NCI-H345 treated with DMSO at 0.1 percent for 48 hours (cell line): ENCODE results near the gene SIT1.

Experiments used
- DNase-seq: peaks from one replicate; lab custom pipeline; 2025; ENCODE audit not compliant: unreplicated experiment; lab: John Stamatoyannopoulos, UW

The SIT1 gene

DNA sequence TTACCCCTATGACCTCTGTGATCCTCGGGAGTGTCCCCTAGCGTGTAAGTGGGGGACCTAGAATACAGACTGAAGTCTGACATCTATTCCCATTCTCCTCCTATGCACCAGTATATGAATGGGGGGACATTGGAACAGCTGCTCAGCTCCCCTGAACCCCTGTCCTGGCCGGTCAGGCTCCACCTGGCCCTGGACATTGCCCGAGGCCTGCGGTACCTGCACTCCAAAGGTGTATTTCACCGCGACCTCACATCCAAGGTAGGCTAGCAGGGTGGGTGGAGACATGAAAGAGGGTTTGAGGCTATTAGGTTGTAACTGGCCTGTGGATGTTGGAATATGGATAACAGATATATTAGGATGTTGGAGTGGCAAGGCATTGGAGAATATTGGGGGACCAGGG lies 44.0 kb downstream of the SIT1 start:
- DNase-seq = no peak

DNA sequence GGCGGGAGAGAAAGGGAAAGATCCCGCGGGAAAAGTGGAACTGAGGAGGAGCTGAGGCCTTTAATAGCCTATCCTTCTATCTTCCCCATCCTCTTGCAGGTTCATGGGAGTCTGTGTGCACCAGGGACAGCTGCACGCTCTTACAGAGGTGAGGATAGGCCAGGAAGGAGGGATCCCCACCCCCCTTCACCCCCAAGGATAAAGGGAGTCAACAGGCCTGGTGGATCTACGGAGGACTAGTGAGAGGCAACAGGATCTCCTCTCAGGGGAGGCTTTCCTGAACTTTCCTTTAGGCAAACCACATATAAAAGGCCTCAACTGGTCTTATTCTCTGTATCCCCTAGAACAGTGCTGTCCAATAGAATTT lies 44.6 kb downstream of the SIT1 start:
- DNase-seq = no peak

DNA sequence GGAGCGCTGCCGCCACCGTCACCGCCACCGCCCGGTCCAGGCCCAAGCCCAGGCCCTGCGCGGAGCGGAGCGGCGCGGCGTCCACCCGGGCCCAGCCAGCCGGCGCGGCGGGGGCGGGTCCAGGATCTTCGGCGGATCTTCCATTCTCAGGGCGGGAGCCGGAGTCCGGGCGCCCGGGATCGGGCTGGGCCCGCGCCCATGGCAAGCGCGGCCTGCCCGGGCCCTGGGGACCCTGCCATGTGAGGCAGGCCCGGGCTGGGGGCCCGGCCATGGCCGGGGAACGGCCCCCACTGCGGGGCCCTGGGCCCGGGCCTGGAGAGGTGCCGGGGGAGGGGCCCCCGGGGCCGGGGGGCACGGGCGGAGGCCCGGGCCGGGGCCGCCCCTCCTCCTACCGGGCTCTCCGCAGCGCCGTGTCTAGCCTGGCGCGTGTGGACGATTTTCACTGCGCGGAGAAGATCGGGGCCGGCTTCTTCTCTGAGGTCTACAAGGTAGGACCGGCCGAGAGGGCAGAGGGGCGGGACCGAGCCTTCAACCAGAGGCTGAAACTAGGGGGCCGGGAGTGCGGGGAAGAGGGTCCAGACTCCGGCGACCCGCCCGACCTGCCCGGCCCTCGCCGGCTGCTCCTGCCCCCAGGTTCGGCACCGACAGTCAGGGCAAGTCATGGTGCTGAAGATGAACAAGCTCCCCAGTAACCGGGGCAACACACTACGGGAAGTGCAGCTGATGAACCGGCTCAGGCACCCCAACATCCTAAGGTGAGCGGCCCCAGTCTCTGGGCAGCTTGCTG lies 45.2 kb downstream of the SIT1 start:
- no peak for DNase-seq

DNA sequence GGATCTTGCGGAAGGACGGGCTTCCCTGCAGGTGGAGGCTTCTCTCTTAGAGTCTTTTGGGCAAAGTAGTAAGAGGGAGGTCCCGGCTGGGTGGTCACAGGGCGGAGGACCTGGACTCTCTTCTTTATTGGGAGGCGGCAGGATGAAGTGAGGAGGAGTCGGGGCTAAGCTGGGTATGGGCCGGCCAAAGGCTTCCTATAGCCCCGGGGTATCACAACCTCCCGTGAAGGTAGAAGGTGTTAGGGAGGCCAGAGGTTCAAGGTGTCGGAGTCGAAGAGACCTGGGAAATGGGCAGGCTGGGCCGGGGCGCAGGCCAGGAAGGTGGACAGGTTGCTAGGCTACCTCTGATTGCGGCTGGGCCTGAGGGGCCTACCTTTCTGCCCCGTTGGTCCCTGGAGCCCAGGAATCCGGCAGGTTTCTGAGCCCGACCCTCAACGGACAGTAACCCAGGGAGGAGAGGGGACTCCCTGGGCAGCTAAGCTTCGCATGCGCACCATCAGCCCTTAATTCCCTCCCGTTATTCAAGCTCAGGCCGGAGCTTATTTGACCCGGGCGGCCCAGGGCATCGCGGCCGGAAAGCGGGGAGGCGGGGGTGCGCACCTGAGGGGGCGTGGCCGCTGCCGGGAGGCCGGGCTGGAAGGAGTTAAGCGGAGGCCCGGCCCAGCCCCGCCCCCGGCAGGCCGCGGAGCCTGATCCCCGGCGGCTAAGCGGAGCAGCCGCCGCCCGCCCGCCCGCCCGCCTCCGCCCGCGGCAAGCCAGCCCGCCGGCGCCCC lies 46.0 kb downstream of the SIT1 start, which contains the start of gene TESK1:
TESK1 (plus strand) TSS at position 685 of the 773 bp plus-strand sequence. CDS start 358 bp downstream, outside the sequence.
- peak; percentile 74 for DNase-seq

DNA sequence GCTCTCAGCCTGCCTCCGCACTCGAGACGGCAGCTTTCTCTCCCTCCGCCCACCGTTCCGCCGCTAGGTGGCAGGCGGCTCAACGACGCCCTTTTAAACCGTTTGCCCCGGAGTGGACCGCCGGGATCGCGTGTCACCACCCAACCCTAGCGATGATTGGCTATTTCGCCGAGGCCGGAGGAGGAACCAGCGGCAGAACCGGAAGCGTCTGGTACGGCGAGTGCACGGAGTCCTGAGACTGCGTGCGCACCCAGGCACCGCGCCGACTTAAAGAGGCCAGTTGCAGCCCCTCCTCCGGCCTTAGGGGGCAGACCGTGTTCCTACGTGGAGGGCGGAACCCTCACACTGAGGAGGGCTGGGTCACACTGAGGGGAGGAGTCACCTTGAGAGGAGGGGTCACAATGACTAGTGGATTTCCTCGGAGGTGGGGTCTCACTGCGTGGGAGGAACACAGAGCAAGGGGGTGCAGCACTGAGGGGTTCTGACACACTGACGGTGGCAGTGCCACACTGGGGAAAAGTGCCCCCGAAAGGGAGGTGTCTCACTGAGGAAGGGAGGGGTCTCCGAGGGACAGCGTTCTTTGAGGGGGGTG lies 46.6 kb downstream of the SIT1 start:
- DNase-seq = peak; percentile 98

DNA sequence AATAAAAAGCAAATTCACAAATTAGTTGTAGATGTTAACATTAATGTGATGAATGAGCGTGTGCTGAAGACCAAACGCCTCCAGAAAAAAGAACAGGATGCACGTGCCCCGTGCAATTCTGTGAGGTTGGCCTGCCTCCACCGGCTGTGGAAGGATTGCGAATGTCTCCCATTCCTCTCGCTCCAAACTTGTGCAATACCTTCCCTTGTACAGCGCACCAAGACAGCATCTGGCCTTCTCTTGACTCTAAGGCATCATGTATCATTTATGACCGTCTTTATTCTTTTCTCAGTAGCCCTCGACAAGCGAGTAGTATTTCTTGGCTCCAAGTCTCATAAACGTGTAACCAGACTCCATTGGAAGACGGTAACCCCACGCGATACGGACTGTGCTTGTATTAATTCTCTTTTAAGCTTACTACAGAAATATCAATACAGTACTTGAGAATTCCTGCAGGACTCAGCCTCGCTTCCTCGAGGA lies 47.2 kb downstream of the SIT1 start:
- DNase-seq = no peak

DNA sequence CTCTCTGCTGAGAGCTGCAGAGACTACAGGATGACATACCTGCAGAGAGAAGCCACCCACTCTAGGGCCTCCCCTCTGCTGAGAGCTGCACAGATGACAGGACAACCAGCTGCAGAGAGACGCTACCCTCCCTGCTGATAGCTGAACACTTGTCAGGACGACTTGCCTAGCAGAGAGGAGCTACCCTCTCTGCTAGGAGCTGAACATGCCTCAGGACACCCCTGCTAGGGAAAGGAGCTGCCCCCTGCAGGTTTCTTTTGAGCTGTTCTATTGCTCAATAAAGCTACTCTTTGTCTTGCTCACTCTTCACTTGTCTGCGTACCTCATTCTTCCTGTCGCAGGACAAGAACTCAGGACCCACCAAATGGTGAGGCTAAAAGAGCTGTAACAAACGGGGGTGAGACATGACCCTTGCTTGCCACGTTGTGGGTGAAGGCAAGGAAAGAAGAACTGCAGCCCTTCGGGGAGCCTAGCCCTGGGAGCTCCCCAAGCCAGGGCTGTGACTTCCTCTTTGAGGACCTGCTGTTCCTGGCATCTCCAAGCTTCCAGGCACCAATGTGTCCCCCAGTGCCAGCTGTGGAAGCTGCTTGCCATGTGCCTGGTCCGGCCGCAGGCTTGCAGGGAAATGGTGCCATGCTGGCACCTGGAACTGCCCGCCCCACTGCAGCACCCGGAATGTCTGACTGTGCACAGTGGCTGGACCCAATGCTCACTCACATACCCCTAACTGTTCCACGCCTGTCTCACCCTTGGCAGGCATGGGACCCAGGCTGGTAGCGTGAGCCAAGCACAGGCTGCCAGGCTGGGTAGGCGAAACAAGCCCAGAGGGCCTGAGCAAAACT lies 50.7 kb downstream of the SIT1 start:
- DNase-seq = no peak
